ENCODE measurements around the gene LUZP1.

LUZP1 gene

GRCh38 chr1:23168445-23169194 lies at the start of gene LUZP1:
TSS of gene LUZP1 (minus strand) at chr1:23168856.
- Histone ChIP-seq H3K27me3 (ENCODE audit: insufficient read depth, low read length) (no peaks in the 10 kb centered on the region), H3K27ac (ENCODE audit: low read depth, low read length) (peak within 1 kb of the TSS; percentile 87), H2AFZ (ENCODE audit: low read length, unreplicated experiment) (peak within 1 kb of the TSS; percentile 19), H3K79me2 (ENCODE audit: control insufficient read depth, insufficient read depth, low read length, unreplicated experiment) (peaks cover 45% of the 10 kb centered on the region), H3K4me1 (ENCODE audit: control insufficient read depth, insufficient read depth, low read length, unreplicated experiment) (peaks cover 41% of the 10 kb centered on the region), H3K4me3 (ENCODE audit: low read depth, low read length) (peak within 1 kb of the TSS; percentile 96), H3K36me3 (ENCODE audit: insufficient read depth, low read length) (no peaks in the 10 kb centered on the region)

- Histone ChIP-seq H3K4me3 (ENCODE audit: low read depth, low read length) (peak within 1 kb of the TSS; percentile 65), H3K79me2 (ENCODE audit: control insufficient read depth, insufficient read depth, low read length, unreplicated experiment) (no peaks in the 10 kb centered on the region), H3K36me3 (ENCODE audit: insufficient read depth, low read length) (no peaks in the 10 kb centered on the region), H2AFZ (ENCODE audit: low read length, unreplicated experiment) (no peak within 1 kb of the TSS), H3K27ac (ENCODE audit: low read depth, low read length) (no peak within 1 kb of the TSS), H3K27me3 (ENCODE audit: insufficient read depth, low read length) (peaks cover 22% of the 10 kb centered on the region), H3K4me1 (ENCODE audit: control insufficient read depth, insufficient read depth, low read length, unreplicated experiment) (no peaks in the 10 kb centered on the region)
These were observed 48.9 kb upstream of the LUZP1 start, which contains the start of gene HTR1D for GRCh38 chr1:23217421-23218115. TSS of gene HTR1D (minus strand) at chr1:23217502. CDS start at chr1:23194219, 23,283 bp downstream.

- Histone ChIP-seq H3K4me1 (ENCODE audit: control insufficient read depth, insufficient read depth, low read length, unreplicated experiment) (no peaks in the 10 kb centered on the region), H3K27me3 (ENCODE audit: insufficient read depth, low read length) (peaks cover 22% of the 10 kb centered on the region), H3K79me2 (ENCODE audit: control insufficient read depth, insufficient read depth, low read length, unreplicated experiment) (no peaks in the 10 kb centered on the region), H3K36me3 (ENCODE audit: insufficient read depth, low read length) (no peaks in the 10 kb centered on the region), H2AFZ (ENCODE audit: low read length, unreplicated experiment) (no peak overlapping the region), H3K27ac (ENCODE audit: low read depth, low read length) (no peak overlapping the region), H3K4me3 (ENCODE audit: low read depth, low read length) (peak overlapping the region; percentile 65)
These were observed 48.2 kb upstream of the LUZP1 start for GRCh38 chr1:23216771-23217420.

- H3K4me3 ChIP-seq (ENCODE audit: low read depth, low read length): no peak overlapping the region
- H2AFZ ChIP-seq (ENCODE audit: low read length, unreplicated experiment): no peak overlapping the region
- no peaks in the 10 kb centered on the region for H3K36me3 ChIP-seq (ENCODE audit: insufficient read depth, low read length)
- no peaks in the 10 kb centered on the region for H3K79me2 ChIP-seq (ENCODE audit: control insufficient read depth, insufficient read depth, low read length, unreplicated experiment)
- no peak overlapping the region for H3K27ac ChIP-seq (ENCODE audit: low read depth, low read length)
- H3K27me3 ChIP-seq (ENCODE audit: insufficient read depth, low read length): peaks cover 22% of the 10 kb centered on the region
- H3K4me1 ChIP-seq (ENCODE audit: control insufficient read depth, insufficient read depth, low read length, unreplicated experiment): no peaks in the 10 kb centered on the region
These were observed 47.2 kb upstream of the LUZP1 start for GRCh38 chr1:23215751-23216449.

GRCh38 chr1:23215291-23215690 lies 46.6 kb upstream of the LUZP1 start:
- Histone ChIP-seq H3K27me3 (ENCODE audit: insufficient read depth, low read length) (peaks cover 22% of the 10 kb centered on the region), H3K4me3 (ENCODE audit: low read depth, low read length) (no peak overlapping the region)

GRCh38 chr1:23214640-23215039 lies 46.0 kb upstream of the LUZP1 start:
- Histone ChIP-seq H3K4me3 (ENCODE audit: low read depth, low read length) (no peak overlapping the region), H3K27me3 (ENCODE audit: insufficient read depth, low read length) (peaks cover 22% of the 10 kb centered on the region), H2AFZ (ENCODE audit: low read length, unreplicated experiment) (no peak overlapping the region), H3K36me3 (ENCODE audit: insufficient read depth, low read length) (no peaks in the 10 kb centered on the region), H3K79me2 (ENCODE audit: control insufficient read depth, insufficient read depth, low read length, unreplicated experiment) (no peaks in the 10 kb centered on the region), H3K4me1 (ENCODE audit: control insufficient read depth, insufficient read depth, low read length, unreplicated experiment) (no peaks in the 10 kb centered on the region), H3K27ac (ENCODE audit: low read depth, low read length) (no peak overlapping the region)

More at GRCh38 chr1:23215291-23215690, 46.6 kb upstream of the LUZP1 start:
- Histone ChIP-seq H2AFZ (ENCODE audit: low read length, unreplicated experiment) (no peak overlapping the region), H3K4me1 (ENCODE audit: control insufficient read depth, insufficient read depth, low read length, unreplicated experiment) (no peaks in the 10 kb centered on the region), H3K27ac (ENCODE audit: low read depth, low read length) (no peak overlapping the region), H3K36me3 (ENCODE audit: insufficient read depth, low read length) (no peaks in the 10 kb centered on the region), H3K79me2 (ENCODE audit: control insufficient read depth, insufficient read depth, low read length, unreplicated experiment) (no peaks in the 10 kb centered on the region)

GRCh38 chr1:23211955-23212354 lies 43.3 kb upstream of the LUZP1 start:
- Histone ChIP-seq H3K36me3 (ENCODE audit: insufficient read depth, low read length) (no peaks in the 10 kb centered on the region), H2AFZ (ENCODE audit: low read length, unreplicated experiment) (no peak overlapping the region), H3K27ac (ENCODE audit: low read depth, low read length) (no peak overlapping the region), H3K4me1 (ENCODE audit: control insufficient read depth, insufficient read depth, low read length, unreplicated experiment) (no peaks in the 10 kb centered on the region), H3K27me3 (ENCODE audit: insufficient read depth, low read length) (peaks cover 12% of the 10 kb centered on the region), H3K79me2 (ENCODE audit: control insufficient read depth, insufficient read depth, low read length, unreplicated experiment) (no peaks in the 10 kb centered on the region), H3K4me3 (ENCODE audit: low read depth, low read length) (no peak overlapping the region)

- Histone ChIP-seq H3K27ac (ENCODE audit: low read depth, low read length) (no peak overlapping the region), H2AFZ (ENCODE audit: low read length, unreplicated experiment) (no peak overlapping the region), H3K4me1 (ENCODE audit: control insufficient read depth, insufficient read depth, low read length, unreplicated experiment) (no peaks in the 10 kb centered on the region), H3K79me2 (ENCODE audit: control insufficient read depth, insufficient read depth, low read length, unreplicated experiment) (no peaks in the 10 kb centered on the region), H3K4me3 (ENCODE audit: low read depth, low read length) (no peak overlapping the region), H3K27me3 (ENCODE audit: insufficient read depth, low read length) (peaks cover 2% of the 10 kb centered on the region; the same call in 1 of the 2 replicates), H3K36me3 (ENCODE audit: insufficient read depth, low read length) (no peaks in the 10 kb centered on the region)
These were observed 42.3 kb upstream of the LUZP1 start for GRCh38 chr1:23210963-23211362.

GRCh38 chr1:23210351-23210785 lies 41.7 kb upstream of the LUZP1 start:
- H3K27ac ChIP-seq (ENCODE audit: low read depth, low read length): no peak overlapping the region
- H3K27me3 ChIP-seq (ENCODE audit: insufficient read depth, low read length): no peaks in the 10 kb centered on the region
- no peaks in the 10 kb centered on the region for H3K36me3 ChIP-seq (ENCODE audit: insufficient read depth, low read length)
- H3K4me3 ChIP-seq (ENCODE audit: low read depth, low read length): no peak overlapping the region
- H3K79me2 ChIP-seq (ENCODE audit: control insufficient read depth, insufficient read depth, low read length, unreplicated experiment): no peaks in the 10 kb centered on the region
- H2AFZ ChIP-seq (ENCODE audit: low read length, unreplicated experiment): no peak overlapping the region
- H3K4me1 ChIP-seq (ENCODE audit: control insufficient read depth, insufficient read depth, low read length, unreplicated experiment): no peaks in the 10 kb centered on the region

GRCh38 chr1:23209770-23210169 lies 41.1 kb upstream of the LUZP1 start:
- H2AFZ ChIP-seq (ENCODE audit: low read length, unreplicated experiment): no peak overlapping the region
- H3K27ac ChIP-seq (ENCODE audit: low read depth, low read length): no peak overlapping the region
- no peaks in the 10 kb centered on the region for H3K79me2 ChIP-seq (ENCODE audit: control insufficient read depth, insufficient read depth, low read length, unreplicated experiment)
- no peaks in the 10 kb centered on the region for H3K36me3 ChIP-seq (ENCODE audit: insufficient read depth, low read length)
- H3K4me3 ChIP-seq (ENCODE audit: low read depth, low read length): no peak overlapping the region
- H3K4me1 ChIP-seq (ENCODE audit: control insufficient read depth, insufficient read depth, low read length, unreplicated experiment): no peaks in the 10 kb centered on the region
- no peaks in the 10 kb centered on the region for H3K27me3 ChIP-seq (ENCODE audit: insufficient read depth, low read length)
